Keratinocyte (primary cell): ENCODE results near the gene HSPBP1. TPM values are rescaled to one million over a fixed set of nuclear protein-coding genes. Genes with fewer than 3 reads are reported as not detected.

ENCODE experiments used
- DNase-seq: peaks from one replicate; pipeline ENCODE4 v3.0.0-alpha.2; 2011; ENCODE audit warnings: low read depth, missing footprints, low spot score
- FAIRE-seq: peaks from 2 replicates; lab custom pipeline; 2011; peaks lifted over from hg19 to GRCh38; lab: Jason Lieb, UNC
- H2AFZ ChIP-seq: 2 replicates; pipeline ENCODE4 v1.6.0; 2012; ENCODE audit warnings: low read length, control low read depth, inconsistent platforms; ENCODE audit not compliant: control insufficient read depth
- H3K27ac ChIP-seq: 2 replicates; pipeline ENCODE4 v1.5.1; 2011; ENCODE audit warnings: low read length; ENCODE audit not compliant: control insufficient read depth, insufficient read depth
- H3K27me3 ChIP-seq: 3 replicates; pipeline ENCODE4 v1.6.0; 2011; ENCODE audit warnings: low read length; ENCODE audit not compliant: control insufficient read depth, insufficient read depth; ENCODE audit errors: extremely low read depth
- H3K36me3 ChIP-seq, 2 experiments: 2 replicates in 1 of 2; 3 replicates in 1 of 2; pipeline ENCODE4 v1.5.1; 2011; ENCODE audit warnings: low read length in 2 of 2, mild to moderate bottlenecking in 1 of 2; ENCODE audit not compliant: control insufficient read depth in 2 of 2, insufficient read depth in 2 of 2; ENCODE audit errors: extremely low read depth in 1 of 2
- H3K4me1 ChIP-seq: 3 replicates; pipeline ENCODE4 v1.5.1; 2011; ENCODE audit warnings: low read length; ENCODE audit not compliant: control insufficient read depth, insufficient read depth; ENCODE audit errors: extremely low read depth
- H3K4me2 ChIP-seq: 3 replicates; pipeline ENCODE4 v1.6.0; 2011; ENCODE audit warnings: low read depth, low read length; ENCODE audit not compliant: control insufficient read depth, insufficient read depth; ENCODE audit errors: extremely low read depth
- H3K4me3 ChIP-seq, 3 experiments: fragments of 200-600 bp in 1 of 3; sonication (generic) in 1 of 3; 2 replicates in 2 of 3; 3 replicates in 1 of 3; pipeline ENCODE4 v1.5.1; 2011 to 2016; ENCODE audit warnings: low read length in 3 of 3, mild to moderate bottlenecking in 3 of 3, control low read depth in 2 of 3, inconsistent platforms in 1 of 3, low read depth in 1 of 3, mixed read lengths in 1 of 3, mixed run types in 1 of 3, moderate library complexity in 1 of 3; ENCODE audit not compliant: control insufficient read depth in 2 of 3, insufficient read depth in 2 of 3; ENCODE audit errors: extremely low read depth in 1 of 3
- H3K79me2 ChIP-seq: 2 replicates; pipeline ENCODE4 v1.6.0; 2012; ENCODE audit warnings: low read length; ENCODE audit not compliant: control insufficient read depth, insufficient read depth
- H3K9ac ChIP-seq: 3 replicates; pipeline ENCODE4 v1.6.0; 2011; ENCODE audit warnings: low read length; ENCODE audit not compliant: control insufficient read depth, insufficient read depth; ENCODE audit errors: extremely low read depth
- H3K9me1 ChIP-seq: 3 replicates; pipeline ENCODE4 v1.6.0; 2011; ENCODE audit warnings: low read length; ENCODE audit not compliant: control insufficient read depth, insufficient read depth; ENCODE audit errors: extremely low read depth
- H3K9me3 ChIP-seq: 2 replicates; pipeline ENCODE4 v1.5.1; 2012; ENCODE audit warnings: low read depth, low read length; ENCODE audit not compliant: control insufficient read depth
- H4K20me1 ChIP-seq: 3 replicates; pipeline ENCODE4 v1.6.0; 2011; ENCODE audit warnings: low read length; ENCODE audit not compliant: control insufficient read depth, insufficient read depth; ENCODE audit errors: extremely low read depth
- EZH2 ChIP-seq: IDR thresholded peaks from one replicate; pipeline ENCODE4 v1.6.1; 2012; ENCODE audit warnings: inconsistent platforms, mild to moderate bottlenecking, low read length, moderate library complexity
- dilution Hi-C: fragments of 300-500 bp; cut with MboI; formaldehyde crosslinking; loops from one replicate; pipeline ENCODE4 v1.7.0; 2020; ENCODE audit warnings: low sequenced_read_pairs; ENCODE audit not compliant: extremely low pct_ligation_motif_present
- polyA plus RNA-seq, 5 experiments: library from polyadenylated mRNA; depleted of rRNA in 3 of 5; stranded (reverse) in 3 of 5; stranded (forward) in 1 of 5; unstranded in 1 of 5; fragments of >200 nt; gene quantifications; 1 replicate in 1 of 5; 2 replicates in 3 of 5; 3 replicates in 1 of 5; pipeline versions ENCODE4 v1.2.1 to v1.2.3, GENCODE V29; 2011 to 2012; ENCODE audit warnings: missing spikeins in 2 of 5, low read depth in 1 of 5, low replicate concordance in 1 of 5
- TF ChIP-seq, protein P1 (sequence below), 3 experiments: IDR thresholded peaks in 1 of 3; conservative IDR thresholded peaks in 1 of 3; optimal IDR thresholded peaks in 1 of 3; 2 replicates in 2 of 3; 3 replicates in 1 of 3; pipeline versions ENCODE3 to v1.5.1; 2011; ENCODE audit warnings: low read length in 3 of 3, mild to moderate bottlenecking in 3 of 3, moderate library complexity in 2 of 3, control low read depth in 1 of 3, inconsistent platforms in 1 of 3; ENCODE audit not compliant: insufficient read depth in 2 of 3; ENCODE audit errors: extremely low read depth in 1 of 3

The HSPBP1 gene
- polyA plus RNA-seq, 1 donor (not counting 4 experiments of a cell fraction or from before 2014, with no cell fraction given), result 20.2 TPM

DNA sequence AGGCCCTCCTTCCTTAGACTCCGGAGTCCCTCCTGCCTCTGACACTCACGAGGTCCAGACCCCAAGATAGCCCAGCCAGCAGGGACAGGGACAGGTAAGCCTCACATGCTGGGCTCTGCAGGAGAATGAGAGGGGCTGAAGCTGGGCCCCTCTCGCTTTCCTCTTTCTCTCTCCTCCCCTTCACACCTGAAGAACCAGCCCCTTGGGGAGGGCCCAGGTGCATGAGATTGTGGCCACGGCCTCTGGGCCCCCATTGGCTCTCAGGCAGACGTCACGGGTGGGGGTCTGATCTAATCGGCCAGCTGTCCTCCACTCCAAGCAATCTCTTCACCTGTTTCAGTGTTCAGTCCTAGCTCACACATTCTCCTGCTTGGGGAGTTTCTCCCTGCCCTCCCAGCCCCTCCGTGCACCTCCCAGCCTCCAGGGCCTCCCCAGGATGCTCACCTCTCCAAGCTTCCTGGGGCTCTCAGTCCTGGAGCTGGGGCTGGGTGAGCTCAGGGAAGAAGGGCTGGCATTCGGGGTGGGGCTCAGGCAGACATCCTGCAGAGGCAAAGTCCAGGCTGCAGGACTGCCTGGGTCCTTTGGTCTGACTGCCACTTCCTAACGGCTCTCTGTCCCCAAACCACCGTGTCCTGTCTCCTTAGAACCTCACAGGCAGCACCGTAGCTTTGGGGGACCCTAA lies 42.4 kb upstream of the HSPBP1 start:
- no peaks in the 10 kb centered on the region for H3K79me2 ChIP-seq
- no peaks in the 10 kb centered on the region for H3K9me1 ChIP-seq
- no peaks in the 10 kb centered on the region for H3K4me1 ChIP-seq
- no peak for FAIRE-seq
- H4K20me1 ChIP-seq, result no peaks in the 10 kb centered on the region
- no peak overlapping the region for H3K4me3 ChIP-seq
- peaks cover 19% of the 10 kb centered on the region for H3K27me3 ChIP-seq
- no peaks in the 10 kb centered on the region for H3K9me3 ChIP-seq
- H3K36me3 ChIP-seq, result no peaks in the 10 kb centered on the region
- TF ChIP-seq EZH2, result no peak
- TF ChIP-seq, protein P1, sequence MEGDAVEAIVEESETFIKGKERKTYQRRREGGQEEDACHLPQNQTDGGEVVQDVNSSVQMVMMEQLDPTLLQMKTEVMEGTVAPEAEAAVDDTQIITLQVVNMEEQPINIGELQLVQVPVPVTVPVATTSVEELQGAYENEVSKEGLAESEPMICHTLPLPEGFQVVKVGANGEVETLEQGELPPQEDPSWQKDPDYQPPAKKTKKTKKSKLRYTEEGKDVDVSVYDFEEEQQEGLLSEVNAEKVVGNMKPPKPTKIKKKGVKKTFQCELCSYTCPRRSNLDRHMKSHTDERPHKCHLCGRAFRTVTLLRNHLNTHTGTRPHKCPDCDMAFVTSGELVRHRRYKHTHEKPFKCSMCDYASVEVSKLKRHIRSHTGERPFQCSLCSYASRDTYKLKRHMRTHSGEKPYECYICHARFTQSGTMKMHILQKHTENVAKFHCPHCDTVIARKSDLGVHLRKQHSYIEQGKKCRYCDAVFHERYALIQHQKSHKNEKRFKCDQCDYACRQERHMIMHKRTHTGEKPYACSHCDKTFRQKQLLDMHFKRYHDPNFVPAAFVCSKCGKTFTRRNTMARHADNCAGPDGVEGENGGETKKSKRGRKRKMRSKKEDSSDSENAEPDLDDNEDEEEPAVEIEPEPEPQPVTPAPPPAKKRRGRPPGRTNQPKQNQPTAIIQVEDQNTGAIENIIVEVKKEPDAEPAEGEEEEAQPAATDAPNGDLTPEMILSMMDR (optimal IDR thresholded peaks at IDR 0.05 in 1 of 3, IDR thresholded peaks at IDR 0.05 in 1 of 3, conservative IDR thresholded peaks at IDR 0.05 in 1 of 3; ENCODE audit: extremely low read depth in 1 of 3, insufficient read depth in 2 of 3, low read length in 3 of 3), result no peak
- DNase-seq, result no peak
- H3K9ac ChIP-seq, result no peak overlapping the region
- dilution Hi-C loops, result no loop called here
- H3K27ac ChIP-seq, result no peak overlapping the region
- no peak overlapping the region for H3K4me2 ChIP-seq
- no peak overlapping the region for H2AFZ ChIP-seq

DNA sequence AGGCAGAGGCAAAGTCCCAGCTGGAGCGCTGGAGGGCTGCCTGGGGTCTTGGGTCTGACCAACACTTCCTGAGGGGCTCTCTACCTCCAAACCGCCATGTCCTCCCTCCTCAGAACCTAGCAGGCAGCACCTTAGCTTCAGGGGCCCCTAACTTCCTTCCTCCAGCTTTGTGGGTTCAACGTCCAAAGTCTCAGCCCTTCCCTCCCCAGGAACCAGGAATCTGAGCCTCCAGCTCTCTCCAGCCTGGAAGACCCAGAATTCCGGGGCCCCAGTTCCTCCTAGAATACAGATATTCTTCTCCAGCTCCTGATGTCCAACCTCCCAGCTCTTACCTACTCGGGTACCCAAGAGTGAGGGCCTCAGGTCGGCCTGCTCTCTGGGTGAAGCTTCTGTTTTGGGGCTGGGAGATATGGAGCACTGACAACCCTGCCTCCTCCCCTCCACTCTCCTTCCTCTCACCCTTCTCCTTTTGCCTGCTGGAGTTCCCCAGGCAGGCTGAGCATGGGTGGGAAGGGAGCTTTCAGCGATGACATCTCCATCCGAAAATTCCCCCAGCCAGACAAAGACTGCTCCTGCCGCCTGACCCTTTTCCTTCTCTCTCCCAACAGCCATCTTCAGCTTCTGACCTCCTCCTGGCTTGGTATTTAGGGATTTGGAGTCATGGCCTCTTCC lies 41.7 kb upstream of the HSPBP1 start:
- H2AFZ ChIP-seq, result no peak overlapping the region
- H3K9me3 ChIP-seq, result no peaks in the 10 kb centered on the region
- H3K27me3 ChIP-seq, result peaks cover 19% of the 10 kb centered on the region
- H4K20me1 ChIP-seq, result no peaks in the 10 kb centered on the region
- H3K4me2 ChIP-seq, result no peak overlapping the region
- H3K79me2 ChIP-seq, result no peaks in the 10 kb centered on the region
- H3K9me1 ChIP-seq, result no peaks in the 10 kb centered on the region
- FAIRE-seq (no peak), DNase-seq (no peak)
- dilution Hi-C loops, result no loop called here
- H3K36me3 ChIP-seq, result no peaks in the 10 kb centered on the region
- TF ChIP-seq, protein P1 (optimal IDR thresholded peaks at IDR 0.05 in 1 of 3, IDR thresholded peaks at IDR 0.05 in 1 of 3, conservative IDR thresholded peaks at IDR 0.05 in 1 of 3; ENCODE audit: extremely low read depth in 1 of 3, insufficient read depth in 2 of 3, low read length in 3 of 3), result no peak
- no peak for TF ChIP-seq EZH2
- no peak overlapping the region for H3K4me3 ChIP-seq
- no peaks in the 10 kb centered on the region for H3K4me1 ChIP-seq
- no peak overlapping the region for H3K9ac ChIP-seq
- H3K27ac ChIP-seq, result no peak overlapping the region
